Neural progenitor cell (in vitro differentiated cells): ENCODE measurements around the gene NT5C2. TPM values are rescaled to one million over a fixed set of nuclear protein-coding genes. Genes with fewer than 3 reads are reported as not detected.
"Not testable (repeated sequence)": the region's sequence is repeated elsewhere in the genome, so short reads cannot be mapped to it uniquely, and the experiment has no call there.

Experiments
- DNase-seq: peaks from one replicate; pipeline ENCODE4 v3.0.0-alpha.2; 2016; ENCODE audit warnings: low spot score
- H2AFZ ChIP-seq: fragments of 200-600 bp; sonication (generic); replicated peaks from 2 replicates; pipeline ENCODE4 v1.6.1; 2016; ENCODE audit warnings: antibody characterized with exemption
- H3F3A ChIP-seq: fragments of 200-600 bp; sonication (generic); 2 replicates; pipeline ENCODE4 v1.6.1; 2016; ENCODE audit warnings: antibody characterized with exemption, low read depth
- H3K27ac ChIP-seq: fragments of 200-600 bp; sonication (generic); 2 replicates; pipeline ENCODE4 v1.5.1; 2016; ENCODE audit warnings: mild to moderate bottlenecking
- H3K27me3 ChIP-seq: fragments of 200-600 bp; sonication (generic); 2 replicates; pipeline ENCODE4 v1.6.1; 2016; ENCODE audit warnings: mild to moderate bottlenecking, moderate library complexity
- H3K36me3 ChIP-seq: fragments of 200-600 bp; sonication (generic); 2 replicates; pipeline ENCODE4 v1.5.1; 2016
- H3K4me1 ChIP-seq: fragments of 200-600 bp; sonication (generic); 2 replicates; pipeline ENCODE4 v1.6.1; 2016; ENCODE audit warnings: mixed run types
- H3K4me2 ChIP-seq: fragments of 200-600 bp; sonication (generic); 2 replicates; pipeline ENCODE4 v1.6.1; 2016
- H3K4me3 ChIP-seq: fragments of 200-600 bp; sonication (generic); 2 replicates; pipeline ENCODE4 v1.5.1; 2016
- H3K79me2 ChIP-seq: fragments of 200-600 bp; sonication (generic); 2 replicates; pipeline ENCODE4 v1.6.1; 2016; ENCODE audit warnings: low read depth
- H3K9ac ChIP-seq: fragments of 200-600 bp; sonication (generic); 2 replicates; pipeline ENCODE4 v1.6.1; 2016
- H3K9me3 ChIP-seq: fragments of 200-600 bp; sonication (generic); 2 replicates; pipeline ENCODE4 v1.5.1; 2016; ENCODE audit warnings: low read depth
- H4K20me1 ChIP-seq: fragments of 200-600 bp; sonication (generic); 2 replicates; pipeline ENCODE4 v1.6.1; 2016; ENCODE audit warnings: low read depth
- H3K27ac Mint-ChIP-seq: 3 replicates; pipeline ENCODE4 v1.8.0; 2021; ENCODE audit warnings: mixed read lengths
- H3K27me3 Mint-ChIP-seq: 2 replicates; pipeline ENCODE4 v1.8.0; 2022; ENCODE audit warnings: low read depth, mild to moderate bottlenecking, inconsistent platforms, moderate library complexity, mixed read lengths; ENCODE audit not compliant: insufficient read depth
- H3K36me3 Mint-ChIP-seq: 3 replicates; pipeline ENCODE4 v1.8.0; 2021; ENCODE audit warnings: mixed read lengths
- H3K4me1 Mint-ChIP-seq: 3 replicates; pipeline ENCODE4 v1.8.0; 2021; ENCODE audit warnings: mixed read lengths
- H3K4me3 Mint-ChIP-seq: 3 replicates; pipeline ENCODE4 v1.8.0; 2021; ENCODE audit warnings: mild to moderate bottlenecking, moderate library complexity, mixed read lengths
- H3K9me3 Mint-ChIP-seq: 3 replicates; pipeline ENCODE4 v1.8.0; 2020; ENCODE audit warnings: mixed read lengths
- CTCF ChIP-seq: fragments of 200-600 bp; sonication (generic); IDR thresholded peaks from 2 replicates; pipeline ENCODE4 v1.5.1; 2017; ENCODE audit warnings: antibody characterized with exemption, mild to moderate bottlenecking
- EZH2 ChIP-seq: fragments of 200-600 bp; sonication (generic); IDR thresholded peaks from 2 replicates; pipeline ENCODE4 v1.6.1; 2017; ENCODE audit warnings: antibody characterized with exemption, mild to moderate bottlenecking, moderate library complexity
- EZH2phosphoT487 ChIP-seq: fragments of 200-600 bp; sonication (generic); IDR thresholded peaks from 2 replicates; pipeline ENCODE4 v1.6.1; 2017; ENCODE audit warnings: antibody characterized with exemption
- total RNA-seq: library from RNA; depleted of rRNA; stranded (reverse); fragments of >200 nt; gene quantifications from 2 replicates; pipeline ENCODE4 v1.2.3, GENCODE V29; 2015; ENCODE audit warnings: low replicate concordance

Gene NT5C2
- total RNA-seq, 1 donor from 2014 or later = 63.6 TPM

GRCh38 chr10:103130910-103131309 is 62.2 kb downstream of the NT5C2 start:
- Histone ChIP-seq H2AFZ (no peak overlapping the region), H3K9ac (no peak overlapping the region), H3F3A (peaks cover 12% of the 10 kb centered on the region), H4K20me1 (no peaks in the 10 kb centered on the region), H3K9me3 (no peaks in the 10 kb centered on the region), H3K4me1 (peaks cover 11% of the 10 kb centered on the region), H3K36me3 (peaks cover 1% of the 10 kb centered on the region), H3K27ac (peak overlapping the region; percentile 56), H3K27me3 (no peaks in the 10 kb centered on the region), H3K4me3 (no peak overlapping the region), H3K79me2 (no peaks in the 10 kb centered on the region), H3K4me2 (peak overlapping the region; percentile 3)
- no peak for DNase-seq
- H3K27me3 Mint-ChIP-seq = peaks cover 6% of the 10 kb centered on the region
- H3K27ac Mint-ChIP-seq = peak overlapping the region; percentile 10
- no peak overlapping the region for H3K4me3 Mint-ChIP-seq
- TF ChIP-seq EZH2phosphoT487 (no peak), CTCF (no peak), EZH2 (no peak)
- peaks cover 39% of the 10 kb centered on the region for H3K9me3 Mint-ChIP-seq
- H3K36me3 Mint-ChIP-seq = peaks cover 53% of the 10 kb centered on the region
- peaks cover 7% of the 10 kb centered on the region for H3K4me1 Mint-ChIP-seq

- Mint-ChIP-seq H3K36me3 (peaks cover 53% of the 10 kb centered on the region), H3K9me3 (peaks cover 36% of the 10 kb centered on the region), H3K4me1 (peaks cover 12% of the 10 kb centered on the region)
- H2AFZ ChIP-seq, H3K27me3 ChIP-seq, DNase-seq, H3K9me3 ChIP-seq, H3K4me3 Mint-ChIP-seq, H3K36me3 ChIP-seq, H3K9ac ChIP-seq, H3K4me3 ChIP-seq, H3K4me2 ChIP-seq, H3K27me3 Mint-ChIP-seq, H4K20me1 ChIP-seq, H3K79me2 ChIP-seq, H3K27ac ChIP-seq, H3K27ac Mint-ChIP-seq: not testable (repeated sequence)
- Histone ChIP-seq H3K4me1 (peaks cover 15% of the 10 kb centered on the region), H3F3A (peaks cover 12% of the 10 kb centered on the region)
These were observed 62.9 kb downstream of the NT5C2 start for GRCh38 chr10:103130180-103130579.

DNA sequence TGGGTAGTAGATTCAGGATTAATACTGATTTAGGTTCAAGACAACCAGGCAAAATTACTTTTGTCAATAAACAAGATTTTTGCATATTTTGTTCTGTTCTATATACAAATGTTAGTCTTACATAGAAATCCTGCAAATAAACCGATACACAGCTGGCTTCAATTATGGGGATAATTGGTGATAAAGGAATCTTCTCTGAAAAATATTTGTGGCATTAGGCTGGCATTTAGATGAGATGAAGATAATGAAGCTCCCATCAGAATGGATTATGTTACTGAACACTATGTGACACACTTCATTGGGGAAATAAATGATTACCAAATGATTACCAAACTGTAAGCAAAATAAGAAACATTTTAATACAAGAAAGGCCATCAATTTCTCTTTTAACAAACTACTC is 65.8 kb downstream of the NT5C2 start:
- H3K27me3 Mint-ChIP-seq = peaks cover 6% of the 10 kb centered on the region
- peaks cover 20% of the 10 kb centered on the region for H3K9me3 Mint-ChIP-seq
- no peak overlapping the region for H3K4me3 Mint-ChIP-seq
- Histone ChIP-seq H2AFZ (no peak overlapping the region), H3K79me2 (no peaks in the 10 kb centered on the region), H3K27me3 (no peaks in the 10 kb centered on the region), H3K4me2 (no peak overlapping the region), H3F3A (peaks cover 12% of the 10 kb centered on the region), H3K36me3 (no peaks in the 10 kb centered on the region), H3K9me3 (no peaks in the 10 kb centered on the region), H3K9ac (no peak overlapping the region), H3K4me3 (no peak overlapping the region), H4K20me1 (peaks cover 4% of the 10 kb centered on the region), H3K27ac (no peak overlapping the region), H3K4me1 (peaks cover 26% of the 10 kb centered on the region)
- H3K4me1 Mint-ChIP-seq = peaks cover 19% of the 10 kb centered on the region
- TF ChIP-seq CTCF = no peak
- TF ChIP-seq EZH2phosphoT487 = no peak
- TF ChIP-seq EZH2 = no peak
- peaks cover 31% of the 10 kb centered on the region for H3K36me3 Mint-ChIP-seq
- H3K27ac Mint-ChIP-seq = no peak overlapping the region
- no peak for DNase-seq

DNA sequence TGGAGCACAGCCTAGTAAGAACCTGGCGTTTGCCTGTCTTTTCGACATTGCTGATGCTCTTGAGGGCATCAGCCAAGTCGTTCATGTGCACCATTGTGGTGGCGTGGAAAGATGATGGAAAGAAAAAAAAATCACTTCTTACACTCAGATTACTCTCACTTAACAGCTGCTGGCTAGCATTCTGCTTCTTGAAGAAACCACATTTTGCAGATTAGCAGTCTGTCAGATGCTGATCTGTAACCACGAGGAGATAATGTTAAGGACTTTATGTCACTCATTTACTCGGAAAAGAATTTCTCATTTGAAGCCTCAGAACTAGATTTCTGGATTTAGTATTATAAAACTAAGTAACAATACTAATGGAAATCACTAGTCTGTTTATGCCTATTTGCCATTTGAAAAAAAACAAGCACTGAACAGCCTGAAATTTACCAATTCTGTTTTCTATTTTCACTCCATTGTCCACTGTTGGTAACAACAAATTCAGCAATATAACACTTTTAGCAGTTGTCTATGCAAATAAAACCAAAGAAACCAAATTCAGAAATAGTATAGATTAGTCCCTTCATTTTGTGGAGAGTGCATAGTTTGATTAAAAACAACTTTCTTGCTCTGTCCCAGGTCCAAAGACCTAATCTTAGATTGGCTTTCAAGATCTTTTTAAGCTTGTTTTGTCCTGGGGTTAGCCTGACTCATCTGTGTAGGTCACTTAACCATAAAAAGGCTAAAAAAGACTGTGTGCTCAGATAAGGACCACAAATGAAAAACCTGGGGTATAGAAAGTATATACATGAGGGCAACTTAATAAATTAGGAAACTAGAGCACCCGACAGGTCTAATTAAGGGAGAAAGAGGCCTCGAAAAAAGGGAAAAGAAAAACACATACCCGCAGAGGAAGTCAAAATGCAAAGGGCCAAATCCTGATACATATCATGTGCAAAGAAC is 67.5 kb downstream of the NT5C2 start:
- Histone ChIP-seq H3F3A (peaks cover 3% of the 10 kb centered on the region), H3K79me2 (no peaks in the 10 kb centered on the region), H3K4me1 (peaks cover 17% of the 10 kb centered on the region), H3K4me2 (no peak overlapping the region), H2AFZ (no peak overlapping the region), H3K27me3 (no peaks in the 10 kb centered on the region), H3K4me3 (no peak overlapping the region), H3K9me3 (no peaks in the 10 kb centered on the region), H3K27ac (no peak overlapping the region), H3K36me3 (no peaks in the 10 kb centered on the region), H3K9ac (no peak overlapping the region), H4K20me1 (peaks cover 4% of the 10 kb centered on the region)
- Mint-ChIP-seq H3K27ac (peak overlapping the region; percentile 21), H3K27me3 (peaks cover 6% of the 10 kb centered on the region), H3K4me3 (no peak overlapping the region), H3K36me3 (peaks cover 17% of the 10 kb centered on the region), H3K4me1 (peaks cover 16% of the 10 kb centered on the region), H3K9me3 (peaks cover 7% of the 10 kb centered on the region)
- DNase-seq = no peak
- TF ChIP-seq EZH2phosphoT487 = no peak
- TF ChIP-seq CTCF = no peak
- no peak for TF ChIP-seq EZH2
